ENCODE measurements around the gene TOP1. TPM values are rescaled to one million over a fixed set of nuclear protein-coding genes. Genes with fewer than 3 reads are reported as not detected.

Gene TOP1
- total RNA-seq, 1 experiment from 2014 or later, result 144 TPM

- Histone ChIP-seq H3K36me3 (ENCODE audit: control insufficient read depth, insufficient read depth, low read length) (no peaks in the 10 kb centered on the region), H3K9me3 (no peaks in the 10 kb centered on the region), H3K4me1 (no peaks in the 10 kb centered on the region; the same call in 1 of the 2 replicates), H3K4me3 (ENCODE audit: low read depth, low read length) (no peak overlapping the region), H3K27me3 (replicated peaks; ENCODE audit: control insufficient read depth, insufficient read depth, low read length) (no peaks in the 10 kb centered on the region)
- Mint-ChIP-seq H3K4me1 (ENCODE audit: low read depth, unreplicated experiment) (peaks cover 14% of the 10 kb centered on the region), H3K36me3 (ENCODE audit: insufficient read depth, unreplicated experiment) (no peaks in the 10 kb centered on the region), H3K27ac (ENCODE audit: unreplicated experiment) (no peak overlapping the region), H3K27me3 (ENCODE audit: insufficient read depth, unreplicated experiment) (no peaks in the 10 kb centered on the region), H3K4me3 (ENCODE audit: unreplicated experiment) (no peak overlapping the region), H3K9me3 (ENCODE audit: unreplicated experiment) (no peaks in the 10 kb centered on the region)
- BruUV-seq (replicated peaks), result no TSS peak
- no peak for TF ChIP-seq CTCF (IDR thresholded peaks at IDR 0.05; ENCODE audit: insufficient read depth in 1 of 2, low read depth in 1 of 2, low read length in 1 of 2, severe bottlenecking in 1 of 2, unreplicated experiment in 1 of 2)
- no peak for DNase-seq
- intact Hi-C loops (cut with micrococcal nuclease; ENCODE audit: unreplicated experiment), result no loop called here
- ChIA-PET CTCF (interaction anchor here (0.6 to 1.9 kb wide), 6 partner anchors 9 to 193 kb away, joined by 3 to 6 read pairs (median 4); partner anchors contain the start of gene LPIN3), POLR2A (no interaction called here)
These were observed 119.2 kb downstream of the TOP1 start for GRCh38 chr20:41147767-41148191.

- no peaks in the 10 kb centered on the region; the same call in 1 of the 2 replicates for H3K4me1 ChIP-seq
- Mint-ChIP-seq H3K27me3 (ENCODE audit: insufficient read depth, unreplicated experiment) (no peaks in the 10 kb centered on the region), H3K9me3 (ENCODE audit: unreplicated experiment) (no peaks in the 10 kb centered on the region), H3K4me3 (ENCODE audit: unreplicated experiment) (no peak overlapping the region), H3K27ac (ENCODE audit: unreplicated experiment) (no peak overlapping the region), H3K4me1 (ENCODE audit: low read depth, unreplicated experiment) (peaks cover 15% of the 10 kb centered on the region), H3K36me3 (ENCODE audit: insufficient read depth, unreplicated experiment) (peaks cover 2% of the 10 kb centered on the region)
- no peak for TF ChIP-seq CTCF (IDR thresholded peaks at IDR 0.05; ENCODE audit: insufficient read depth in 1 of 2, low read depth in 1 of 2, low read length in 1 of 2, severe bottlenecking in 1 of 2, unreplicated experiment in 1 of 2)
- H3K9me3 ChIP-seq, result no peaks in the 10 kb centered on the region
- ChIA-PET CTCF (interaction anchor here (1.0 to 1.3 kb wide), 2 partner anchors 14 to 186 kb away, joined by 3 to 5 read pairs; no protein-coding TSS in a partner anchor), POLR2A (interaction anchor here (1.0 kb wide), 1 partner anchor 11 kb away, joined by 3 read pairs; no protein-coding TSS in a partner anchor)
- BruUV-seq (replicated peaks), result no TSS peak
- intact Hi-C loops (cut with micrococcal nuclease; ENCODE audit: unreplicated experiment), result no loop called here
- H3K36me3 ChIP-seq (ENCODE audit: control insufficient read depth, insufficient read depth, low read length), result no peaks in the 10 kb centered on the region
- no peak for DNase-seq
- H3K27me3 ChIP-seq (replicated peaks; ENCODE audit: control insufficient read depth, insufficient read depth, low read length), result no peaks in the 10 kb centered on the region
- no peak overlapping the region for H3K4me3 ChIP-seq (ENCODE audit: low read depth, low read length)
These were observed 120.3 kb downstream of the TOP1 start for GRCh38 chr20:41148942-41149341.

- Histone ChIP-seq H3K4me1 (no peaks in the 10 kb centered on the region; the same call in 1 of the 2 replicates), H3K27me3 (replicated peaks; ENCODE audit: control insufficient read depth, insufficient read depth, low read length) (no peaks in the 10 kb centered on the region), H3K4me3 (ENCODE audit: low read depth, low read length) (no peak overlapping the region), H3K36me3 (ENCODE audit: control insufficient read depth, insufficient read depth, low read length) (no peaks in the 10 kb centered on the region), H3K9me3 (no peaks in the 10 kb centered on the region)
- BruUV-seq (replicated peaks), result no TSS peak
- H3K4me1 Mint-ChIP-seq (ENCODE audit: low read depth, unreplicated experiment), result peaks cover 15% of the 10 kb centered on the region
- TF ChIP-seq CTCF (IDR thresholded peaks at IDR 0.05; ENCODE audit: insufficient read depth in 1 of 2, low read depth in 1 of 2, low read length in 1 of 2, severe bottlenecking in 1 of 2, unreplicated experiment in 1 of 2), result no peak
- H3K9me3 Mint-ChIP-seq (ENCODE audit: unreplicated experiment), result no peaks in the 10 kb centered on the region
- no peak overlapping the region for H3K4me3 Mint-ChIP-seq (ENCODE audit: unreplicated experiment)
- no peaks in the 10 kb centered on the region for H3K27me3 Mint-ChIP-seq (ENCODE audit: insufficient read depth, unreplicated experiment)
- no peak overlapping the region for H3K27ac Mint-ChIP-seq (ENCODE audit: unreplicated experiment)
- peaks cover 4% of the 10 kb centered on the region for H3K36me3 Mint-ChIP-seq (ENCODE audit: insufficient read depth, unreplicated experiment)
- ChIA-PET POLR2A (no interaction called here), CTCF (no interaction called here)
- no peak for DNase-seq
- intact Hi-C loops (cut with micrococcal nuclease; ENCODE audit: unreplicated experiment), result no loop called here
These were observed 122.0 kb downstream of the TOP1 start for GRCh38 chr20:41150664-41151063.
